PC-3 (cell line): ENCODE data around the gene OXT. TPM values are rescaled to one million over a fixed set of nuclear protein-coding genes. Genes with fewer than 3 reads are reported as not detected.

Experiments used
- ATAC-seq: fragments of 200-7000 bp; cut with Tn5 transposase; 2 replicates; pipeline ENCODE4 v1.9.1; 2020; ENCODE audit warnings: mild to moderate bottlenecking, moderate library complexity
- BruUV-seq: library from RNA; stranded (reverse); fragments of 400-500 nt; replicated peaks from 2 replicates; lab custom pipeline; 2021; lab: Mats Ljungman, UMichigan
- CTCF ChIA-PET: fragments of 300-600 bp; sonication (Branson Sonifier 250); formaldehyde crosslinking; loops from one replicate; lab custom pipeline; 2022; ENCODE audit warnings: antibody characterized with exemption; lab: Charles Lee
- POLR2A ChIA-PET: fragments of 300-600 bp; sonication (Branson Sonifier 250); formaldehyde crosslinking; loops from one replicate; lab custom pipeline; 2022; ENCODE audit warnings: antibody characterized with exemption; ENCODE audit not compliant: unreplicated experiment; lab: Charles Lee
- DNase-seq: peaks from one replicate; pipeline ENCODE4 v3.0.0-alpha.2; 2015
- H2AFZ ChIP-seq: fragments of 300-600 bp; sonication (generic); 2 replicates; pipeline ENCODE4 v1.6.0; 2016; ENCODE audit warnings: antibody characterized with exemption, low read length
- H3F3A ChIP-seq: fragments of 300-600 bp; sonication (generic); one replicate; pipeline ENCODE4 v1.6.0; 2017; ENCODE audit warnings: antibody characterized with exemption, low read length, control low read depth, mild to moderate bottlenecking; ENCODE audit not compliant: unreplicated experiment
- H3K27ac ChIP-seq: fragments of 300-600 bp; sonication (generic); 2 replicates; pipeline ENCODE4 v1.5.1; 2016; ENCODE audit warnings: mild to moderate bottlenecking, low read length
- H3K27me3 ChIP-seq: fragments of 300-600 bp; sonication (generic); 2 replicates; pipeline ENCODE4 v1.6.1; 2016; ENCODE audit warnings: low read length, mixed read lengths
- H3K36me3 ChIP-seq: fragments of 300-600 bp; sonication (generic); 2 replicates; pipeline ENCODE4 v1.6.1; 2016; ENCODE audit warnings: low read depth, mixed run types, low read length, mixed read lengths
- H3K4me1 ChIP-seq: fragments of 300-600 bp; sonication (generic); 2 replicates; pipeline ENCODE4 v1.5.1; 2016; ENCODE audit warnings: low read length; ENCODE audit not compliant: insufficient read depth
- H3K4me2 ChIP-seq: fragments of 300-600 bp; sonication (generic); 2 replicates; pipeline ENCODE4 v1.6.0; 2016; ENCODE audit warnings: low read length
- H3K4me3 ChIP-seq: fragments of 300-600 bp; sonication (generic); 2 replicates; pipeline ENCODE4 v1.5.1; 2016; ENCODE audit warnings: mild to moderate bottlenecking, low read length, mixed read lengths
- H3K79me2 ChIP-seq: fragments of 300-600 bp; sonication (generic); 2 replicates; pipeline ENCODE4 v1.6.1; 2017; ENCODE audit warnings: low read length, mixed read lengths
- H3K9ac ChIP-seq: fragments of 300-600 bp; sonication (generic); 2 replicates; pipeline ENCODE4 v1.6.0; 2016; ENCODE audit warnings: mild to moderate bottlenecking, low read length
- H3K9me2 ChIP-seq: fragments of 300-600 bp; sonication (generic); replicated peaks from 2 replicates; pipeline ENCODE4 v1.6.1; 2016; ENCODE audit warnings: mixed run types, low read length, mixed read lengths
- H3K9me3 ChIP-seq: fragments of 300-600 bp; sonication (generic); 2 replicates; pipeline ENCODE4 v1.6.1; 2016; ENCODE audit warnings: low read length, mixed read lengths
- H4K20me1 ChIP-seq: fragments of 300-600 bp; sonication (generic); 2 replicates; pipeline ENCODE4 v1.6.1; 2016; ENCODE audit warnings: low read length, mixed read lengths
- EZH2 ChIP-seq: fragments of 300-600 bp; sonication (generic); IDR thresholded peaks from one replicate; pipeline ENCODE4 v1.6.1; 2017; ENCODE audit warnings: antibody characterized with exemption, mild to moderate bottlenecking, low read length; ENCODE audit not compliant: unreplicated experiment
- EZH2phosphoT487 ChIP-seq: fragments of 300-600 bp; sonication (generic); IDR thresholded peaks from 2 replicates; pipeline ENCODE4 v1.6.1; 2018; ENCODE audit warnings: mild to moderate bottlenecking, antibody characterized with exemption, low read length, borderline replicate concordance
- intact Hi-C: fragments of 100-400 bp; cut with micrococcal nuclease; formaldehyde crosslinking; loops from 2 replicates; pipeline ENCODE4 v1.9.0; 2023
- total RNA-seq: library from RNA; depleted of rRNA; stranded (reverse); fragments of >200 nt; gene quantifications from 2 replicates; pipeline ENCODE4 v1.2.3, GENCODE V29; 2014
- TF ChIP-seq, protein P1 (sequence below): fragments of 300-600 bp; sonication (generic); conservative IDR thresholded peaks from 2 replicates; pipeline ENCODE4 v1.5.1; 2017; ENCODE audit warnings: antibody characterized with exemption, low read depth, mild to moderate bottlenecking, low read length

The OXT gene
- total RNA-seq, 1 experiment from 2014 or later, result not detected

DNA sequence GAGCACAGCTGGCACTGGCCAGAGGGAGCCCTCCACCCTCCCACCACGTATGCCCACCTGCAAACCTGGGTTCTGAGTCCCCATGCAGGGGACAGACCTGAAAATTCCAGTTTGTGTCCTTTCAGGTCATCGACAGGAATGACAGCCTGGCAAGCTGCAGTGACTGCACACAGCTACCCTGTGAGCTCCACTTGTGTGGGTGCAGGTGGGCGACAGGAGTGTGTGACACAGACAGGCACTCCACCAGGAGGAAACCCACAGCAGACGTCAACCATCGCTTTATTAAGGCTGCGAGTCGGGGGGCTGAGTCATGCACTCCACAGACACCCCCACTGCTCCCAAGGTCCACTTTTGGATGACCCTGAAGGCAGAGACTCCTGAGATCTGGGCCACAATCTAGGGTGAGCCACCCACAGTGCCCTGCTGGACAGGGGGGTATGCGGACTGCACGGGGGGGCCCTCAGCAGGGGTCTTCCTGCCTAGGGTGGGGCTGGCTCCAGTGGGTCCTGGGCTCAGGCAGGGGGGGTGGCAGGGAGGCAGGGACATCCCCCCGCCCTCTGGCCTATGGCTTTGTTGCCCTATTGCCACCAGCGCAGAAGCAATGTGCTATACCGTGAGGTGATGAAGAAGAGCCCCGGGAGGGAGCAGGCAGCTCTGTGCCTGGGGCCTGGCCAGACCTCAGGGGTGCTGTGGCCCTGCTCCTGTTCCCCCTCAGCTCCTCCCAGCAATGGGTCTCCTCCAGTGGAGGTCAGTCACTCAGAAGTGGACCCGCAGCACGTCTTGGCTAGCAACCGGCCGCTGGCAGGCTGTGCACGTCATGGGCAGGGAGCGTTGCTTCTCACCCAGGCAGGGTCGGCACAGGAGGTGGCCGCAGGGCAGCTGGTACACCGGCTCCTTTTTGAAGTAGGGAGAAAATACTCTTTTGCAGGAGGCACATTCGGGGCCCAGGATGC is 38.2 kb downstream of the OXT start:
- Histone ChIP-seq H3K9me2 (no peaks in the 10 kb centered on the region), H3K9ac (no peak overlapping the region), H3K4me3 (no peak overlapping the region), H3K27ac (no peak overlapping the region), H3K9me3 (no peaks in the 10 kb centered on the region), H3K4me1 (no peaks in the 10 kb centered on the region), H2AFZ (no peak overlapping the region), H4K20me1 (no peaks in the 10 kb centered on the region), H3K36me3 (no peaks in the 10 kb centered on the region), H3K79me2 (no peaks in the 10 kb centered on the region), H3F3A (no peaks in the 10 kb centered on the region), H3K4me2 (no peak overlapping the region), H3K27me3 (no peaks in the 10 kb centered on the region)
- ChIA-PET POLR2A (interaction anchor here (0.7 kb wide), 1 partner anchor 21 kb away, joined by 3 read pairs; no protein-coding TSS in a partner anchor), CTCF (no interaction called here)
- no TSS peak for BruUV-seq
- ATAC-seq (no peak), DNase-seq (no peak)
- no peak for TF ChIP-seq EZH2
- TF ChIP-seq EZH2phosphoT487, result no peak
- TF ChIP-seq, protein P1, sequence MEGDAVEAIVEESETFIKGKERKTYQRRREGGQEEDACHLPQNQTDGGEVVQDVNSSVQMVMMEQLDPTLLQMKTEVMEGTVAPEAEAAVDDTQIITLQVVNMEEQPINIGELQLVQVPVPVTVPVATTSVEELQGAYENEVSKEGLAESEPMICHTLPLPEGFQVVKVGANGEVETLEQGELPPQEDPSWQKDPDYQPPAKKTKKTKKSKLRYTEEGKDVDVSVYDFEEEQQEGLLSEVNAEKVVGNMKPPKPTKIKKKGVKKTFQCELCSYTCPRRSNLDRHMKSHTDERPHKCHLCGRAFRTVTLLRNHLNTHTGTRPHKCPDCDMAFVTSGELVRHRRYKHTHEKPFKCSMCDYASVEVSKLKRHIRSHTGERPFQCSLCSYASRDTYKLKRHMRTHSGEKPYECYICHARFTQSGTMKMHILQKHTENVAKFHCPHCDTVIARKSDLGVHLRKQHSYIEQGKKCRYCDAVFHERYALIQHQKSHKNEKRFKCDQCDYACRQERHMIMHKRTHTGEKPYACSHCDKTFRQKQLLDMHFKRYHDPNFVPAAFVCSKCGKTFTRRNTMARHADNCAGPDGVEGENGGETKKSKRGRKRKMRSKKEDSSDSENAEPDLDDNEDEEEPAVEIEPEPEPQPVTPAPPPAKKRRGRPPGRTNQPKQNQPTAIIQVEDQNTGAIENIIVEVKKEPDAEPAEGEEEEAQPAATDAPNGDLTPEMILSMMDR, result no peak
- intact Hi-C loops, result no loop called here

DNA sequence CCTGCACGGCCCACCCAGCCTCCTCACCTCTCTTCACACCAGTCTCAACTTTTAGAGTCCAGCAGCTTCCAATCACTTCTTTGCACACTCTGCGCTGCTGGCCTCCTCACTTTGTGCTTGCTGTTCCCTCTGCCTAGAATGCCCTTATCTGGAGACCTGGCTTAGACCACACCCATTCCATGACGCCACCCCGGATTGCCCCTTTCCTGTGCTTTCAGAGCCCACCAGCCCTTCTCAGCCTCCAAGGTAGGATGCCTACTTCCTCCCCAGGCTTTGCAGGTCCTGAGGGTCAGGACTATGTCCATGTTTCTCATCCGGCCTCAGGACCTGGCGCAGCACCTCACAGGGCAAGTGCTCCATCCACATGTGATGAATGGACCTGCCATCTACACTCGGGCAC is 40.1 kb downstream of the OXT start:
- H3K27me3 ChIP-seq, result no peaks in the 10 kb centered on the region
- ATAC-seq, result no peak

More for the DNA sequence above, 40.1 kb downstream of the OXT start:
- Histone ChIP-seq H3K4me3 (no peak overlapping the region), H3K36me3 (no peaks in the 10 kb centered on the region), H3K9ac (no peak overlapping the region), H4K20me1 (no peaks in the 10 kb centered on the region), H3K27ac (no peak overlapping the region), H2AFZ (no peak overlapping the region), H3F3A (no peaks in the 10 kb centered on the region), H3K4me2 (no peak overlapping the region), H3K79me2 (no peaks in the 10 kb centered on the region), H3K9me3 (no peaks in the 10 kb centered on the region), H3K4me1 (no peaks in the 10 kb centered on the region), H3K9me2 (no peaks in the 10 kb centered on the region)
- intact Hi-C loops, result no loop called here
- BruUV-seq, result no TSS peak
- no peak for DNase-seq
- TF ChIP-seq, protein P1, result no peak
- TF ChIP-seq EZH2, result no peak
- no peak for TF ChIP-seq EZH2phosphoT487
- CTCF ChIA-PET, result no interaction called here
- POLR2A ChIA-PET, result no interaction called here
